GM18873 (cell line): ENCODE data around the gene AIFM3.

ENCODE experiments used
- ATAC-seq: cut with Tn5 transposase; IDR thresholded peaks from one replicate; pipeline ENCODE4 v1.9.1; 2021; ENCODE audit warnings: mild to moderate bottlenecking, moderate library complexity, moderate number of reproducible peaks; ENCODE audit not compliant: unreplicated experiment, low FRiP score

AIFM3 gene

GRCh38 chr22:20973634-20974286 lies 6.7 kb downstream of the AIFM3 start:
- ATAC-seq: no peak

- ATAC-seq: no peak
These were observed 7.4 kb downstream of the AIFM3 start for GRCh38 chr22:20974336-20974955.

GRCh38 chr22:20975541-20976290 lies 8.7 kb downstream of the AIFM3 start:
- ATAC-seq: no peak

- no peak for ATAC-seq
These were observed 9.3 kb downstream of the AIFM3 start for GRCh38 chr22:20976291-20976877.

- no peak for ATAC-seq
These were observed 10.0 kb downstream of the AIFM3 start for GRCh38 chr22:20977019-20977418.

GRCh38 chr22:20977516-20978170 lies 10.6 kb downstream of the AIFM3 start:
- no peak for ATAC-seq

- no peak for ATAC-seq
These were observed 11.4 kb downstream of the AIFM3 start for GRCh38 chr22:20978419-20978818.

- ATAC-seq: no peak
These were observed 12.3 kb downstream of the AIFM3 start for GRCh38 chr22:20979243-20979809.

GRCh38 chr22:20979940-20980453 lies 12.9 kb downstream of the AIFM3 start:
- ATAC-seq: no peak

GRCh38 chr22:20980523-20980922 lies 13.5 kb downstream of the AIFM3 start:
- no peak for ATAC-seq

- no peak for ATAC-seq
These were observed 14.1 kb downstream of the AIFM3 start for GRCh38 chr22:20980938-20981722.

GRCh38 chr22:20981787-20982562 lies 14.9 kb downstream of the AIFM3 start, which contains the start of gene LZTR1:
Gene LZTR1 (plus strand): TSS chr22:20982297. CDS start chr22:20982372, 75 bp downstream.
- ATAC-seq: peak; percentile 76

GRCh38 chr22:20982563-20982882 lies 15.5 kb downstream of the AIFM3 start:
- peak; percentile 11 for ATAC-seq

GRCh38 chr22:20983081-20983771 lies 16.2 kb downstream of the AIFM3 start:
- ATAC-seq: no peak

GRCh38 chr22:20985720-20986119 lies 18.7 kb downstream of the AIFM3 start:
- ATAC-seq: no peak

- no peak for ATAC-seq
These were observed 19.3 kb downstream of the AIFM3 start for GRCh38 chr22:20986365-20986764.

GRCh38 chr22:20987375-20987774 lies 20.3 kb downstream of the AIFM3 start:
- no peak for ATAC-seq
